ENCODE data around the gene NCS1.

NCS1 gene

GRCh38 chr9:130226112-130226511, 53.9 kb downstream of the NCS1 start:
- H3K27ac ChIP-seq: no peak overlapping the region
- TF ChIP-seq ZFX (IDR thresholded peaks at IDR 0.05) (no peak), CTCF (conservative IDR thresholded peaks at IDR 0.05) (no peak)

GRCh38 chr9:130227833-130228232, 55.6 kb downstream of the NCS1 start:
- TF ChIP-seq ZFX (IDR thresholded peaks at IDR 0.05) (no peak), CTCF (conservative IDR thresholded peaks at IDR 0.05) (no peak)
- H3K27ac ChIP-seq: no peak overlapping the region

- no peak overlapping the region for H3K27ac ChIP-seq
- TF ChIP-seq ZFX (IDR thresholded peaks at IDR 0.05): no peak
- no peak for TF ChIP-seq CTCF (conservative IDR thresholded peaks at IDR 0.05)
Measured at GRCh38 chr9:130229759-130230158, 57.6 kb downstream of the NCS1 start.

GRCh38 chr9:130230631-130231030, 58.4 kb downstream of the NCS1 start:
- TF ChIP-seq CTCF (conservative IDR thresholded peaks at IDR 0.05) (no peak), ZFX (IDR thresholded peaks at IDR 0.05) (no peak)

GRCh38 chr9:130232899-130233586, 60.8 kb downstream of the NCS1 start:
- TF ChIP-seq CTCF (conservative IDR thresholded peaks at IDR 0.05) (no peak), ZFX (IDR thresholded peaks at IDR 0.05) (no peak)
- H3K27ac ChIP-seq: no peak overlapping the region

More at GRCh38 chr9:130230631-130231030, 58.4 kb downstream of the NCS1 start:
- no peak overlapping the region for H3K27ac ChIP-seq

- H3K27ac ChIP-seq: no peak overlapping the region
- TF ChIP-seq CTCF (conservative IDR thresholded peaks at IDR 0.05) (no peak), ZFX (IDR thresholded peaks at IDR 0.05) (no peak)
Measured at GRCh38 chr9:130233587-130233945, 61.4 kb downstream of the NCS1 start.

- no peak overlapping the region for H3K27ac ChIP-seq
- TF ChIP-seq CTCF (conservative IDR thresholded peaks at IDR 0.05): no peak
- TF ChIP-seq ZFX (IDR thresholded peaks at IDR 0.05): no peak
Measured at GRCh38 chr9:130234340-130235260, 62.4 kb downstream of the NCS1 start.

All from C4-2B (cell line).